GM18505 (cell line): ENCODE results near the gene TMEM151B.
"Not testable (repeated sequence)": the region's sequence is repeated elsewhere in the genome, so short reads cannot be mapped to it uniquely, and the experiment has no call there.

Experiments
- ATAC-seq: cut with Tn5 transposase; IDR thresholded peaks from one replicate; pipeline ENCODE4 v1.9.1; 2021; ENCODE audit not compliant: unreplicated experiment
- POLR2A ChIP-seq: IDR thresholded peaks from 4 replicates; pipeline ENCODE4 v1.6.1; 2011; ENCODE audit warnings: borderline replicate concordance; ENCODE audit not compliant: insufficient read depth, insufficient read length; ENCODE audit errors: extremely low read depth

Gene TMEM151B

GRCh38 chr6:44306710-44307109 lies 36.5 kb downstream of the TMEM151B start:
- TF ChIP-seq POLR2A, result no peak
- ATAC-seq, result no peak

DNA sequence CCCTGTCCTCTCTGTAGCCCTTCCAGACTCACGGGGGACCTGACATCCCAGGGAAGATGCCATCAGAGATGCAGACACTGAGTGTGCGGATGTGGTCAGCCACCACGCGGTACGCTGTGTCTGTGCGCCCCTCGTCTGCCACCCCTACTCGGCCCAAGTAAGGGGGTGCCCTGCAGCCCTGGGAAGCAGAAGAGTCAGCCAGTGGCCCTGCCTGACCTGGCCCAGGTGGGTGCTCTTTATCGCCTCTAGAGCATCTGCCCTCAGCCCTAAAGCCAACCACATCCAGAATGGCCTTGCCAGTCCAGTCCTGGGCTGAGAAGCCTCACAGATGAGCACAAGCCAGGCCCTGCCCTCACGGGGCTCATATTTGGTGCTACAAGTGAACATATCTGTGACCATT lies 37.0 kb downstream of the TMEM151B start:
- no peak for ATAC-seq

GRCh38 chr6:44309092-44309491 lies 38.8 kb downstream of the TMEM151B start:
- no peak for TF ChIP-seq POLR2A
- ATAC-seq, result no peak

More for the DNA sequence above, 37.0 kb downstream of the TMEM151B start:
- no peak for TF ChIP-seq POLR2A

DNA sequence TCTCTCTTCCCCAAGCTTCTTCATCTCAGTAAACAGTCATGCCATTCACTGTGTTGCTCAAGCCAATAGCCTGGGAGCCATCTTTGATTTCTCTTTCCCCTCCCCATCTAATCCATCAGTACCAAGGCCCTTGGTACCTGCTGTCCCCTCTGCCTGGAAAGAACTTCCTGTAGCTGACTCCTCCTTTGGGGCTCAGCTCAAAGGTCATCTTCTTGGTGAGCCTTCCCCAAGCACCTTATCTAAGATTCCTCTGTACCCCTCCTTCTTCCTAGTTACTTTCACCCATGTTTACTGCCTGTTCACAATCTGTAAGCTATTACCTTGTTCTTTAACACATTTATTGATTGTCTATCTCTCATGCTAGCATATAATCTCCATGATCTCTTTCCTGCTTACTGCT lies 39.4 kb downstream of the TMEM151B start:
- no peak for TF ChIP-seq POLR2A
- no peak for ATAC-seq

- TF ChIP-seq POLR2A, result no peak
Observed at GRCh38 chr6:44310241-44310640, 40.0 kb downstream of the TMEM151B start.

GRCh38 chr6:44311304-44311703 lies 41.1 kb downstream of the TMEM151B start:
- ATAC-seq, result no peak
- TF ChIP-seq POLR2A, result no peak

More at GRCh38 chr6:44310241-44310640, 40.0 kb downstream of the TMEM151B start:
- no peak for ATAC-seq

DNA sequence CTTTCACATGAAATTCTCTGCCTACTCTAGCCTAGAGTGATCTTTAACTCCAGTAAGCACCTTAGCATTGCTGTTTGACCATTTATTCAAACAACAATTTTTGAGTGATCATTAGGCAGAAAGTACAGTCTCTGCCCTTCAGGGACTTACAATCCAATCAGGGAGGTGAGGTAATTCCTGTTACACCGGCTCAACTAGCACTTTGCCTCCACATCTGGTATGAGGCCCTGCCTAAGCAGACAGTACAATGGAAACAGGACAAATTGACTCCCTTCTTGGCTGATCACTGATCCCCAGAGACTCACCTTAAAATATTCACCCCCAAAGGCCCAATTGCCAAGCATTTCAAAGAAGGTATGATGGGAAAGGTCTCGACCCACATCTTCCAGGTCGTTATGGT lies 41.5 kb downstream of the TMEM151B start:
- TF ChIP-seq POLR2A, result no peak
- no peak for ATAC-seq

DNA sequence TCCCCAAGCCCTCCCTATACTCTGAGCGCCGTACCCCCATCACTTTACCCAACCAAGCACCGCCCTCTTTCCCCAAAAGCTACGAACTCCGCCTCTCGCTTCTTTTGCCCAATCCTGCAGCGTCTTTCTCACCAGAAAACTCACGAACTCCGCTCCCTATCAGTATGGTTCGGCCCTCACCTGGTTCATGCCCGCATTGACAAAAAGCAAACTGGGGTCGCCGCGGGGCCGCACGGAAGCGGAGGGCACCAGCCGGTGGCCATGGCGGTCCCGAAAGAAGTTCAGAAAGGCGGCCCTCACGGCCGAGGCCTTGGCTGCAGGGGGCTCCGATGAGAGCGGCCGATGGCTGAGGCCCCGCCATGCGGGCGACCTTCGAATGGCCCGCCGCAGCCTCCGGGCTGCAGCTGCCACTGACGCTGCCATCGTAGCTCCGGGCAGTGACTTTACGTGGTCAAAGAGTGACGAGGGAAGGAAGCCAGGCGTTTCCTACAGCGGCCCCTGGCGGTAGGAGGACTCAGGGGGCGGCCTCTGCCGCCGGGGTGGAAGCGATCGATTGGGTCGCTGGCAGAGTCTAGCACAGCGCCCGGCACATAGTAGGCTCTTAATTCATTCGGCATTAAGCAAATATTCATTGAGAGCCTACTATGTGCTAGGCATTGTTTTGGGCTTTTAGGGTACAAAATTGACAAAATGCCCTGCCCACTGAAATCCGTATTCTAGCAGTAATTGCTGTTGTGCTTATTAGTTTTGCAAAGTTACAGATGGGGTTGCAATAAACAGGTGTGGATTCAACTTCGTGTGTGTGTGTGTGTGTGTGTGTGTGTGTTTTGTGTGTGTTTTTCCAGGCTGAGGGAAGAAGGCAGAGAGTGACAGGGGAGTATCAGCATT lies 42.9 kb downstream of the TMEM151B start, which contains the start of gene AARS2:
AARS2 (minus strand) TSS at position 447 of the 888 bp plus-strand sequence; CDS start at position 423, 24 bp downstream.
- TF ChIP-seq POLR2A, result peak; percentile 97
- ATAC-seq, result peak; percentile 77

DNA sequence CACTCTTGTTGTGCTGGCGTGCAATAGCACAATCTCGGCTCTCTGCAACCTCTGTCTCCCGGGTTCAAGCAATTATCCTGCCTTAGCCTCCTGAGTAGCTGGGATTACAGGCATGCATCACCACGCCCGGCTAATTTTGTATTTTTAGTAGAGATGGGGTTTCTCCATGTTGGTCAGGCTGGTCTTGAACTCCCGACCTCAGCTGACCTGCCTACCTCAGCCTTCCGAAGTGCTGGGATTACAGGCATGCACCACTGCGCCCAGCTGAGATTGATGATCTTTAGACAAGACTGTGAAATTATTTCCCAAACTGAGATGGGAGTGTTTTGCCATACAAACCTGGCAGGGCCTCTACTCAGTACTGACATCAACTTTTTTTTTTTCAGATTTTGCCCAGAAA lies 44.4 kb downstream of the TMEM151B start:
- ATAC-seq, result not testable (repeated sequence)

DNA sequence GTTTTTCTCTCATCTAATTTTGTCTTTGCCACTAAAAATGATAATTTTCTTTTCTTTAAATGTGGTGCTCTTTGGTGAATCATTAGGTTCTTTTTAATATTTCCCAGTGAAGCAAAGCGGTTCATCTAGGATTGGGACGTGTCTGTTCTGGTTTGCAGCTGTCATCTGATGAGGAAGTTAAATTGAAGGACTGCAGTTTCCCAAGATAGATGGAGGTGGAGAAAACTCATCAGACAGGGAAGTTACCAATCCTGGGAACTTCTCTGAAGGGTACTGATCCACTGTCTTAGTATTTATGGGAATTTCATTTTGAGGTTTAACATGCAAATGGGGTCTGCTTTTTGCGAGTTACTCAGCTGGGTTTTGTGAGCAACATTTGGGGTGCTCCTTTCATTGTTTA lies 45.3 kb downstream of the TMEM151B start:
- no peak for TF ChIP-seq POLR2A
- ATAC-seq, result no peak

GRCh38 chr6:44315951-44316350 lies 45.7 kb downstream of the TMEM151B start:
- no peak for ATAC-seq
- no peak for TF ChIP-seq POLR2A

DNA sequence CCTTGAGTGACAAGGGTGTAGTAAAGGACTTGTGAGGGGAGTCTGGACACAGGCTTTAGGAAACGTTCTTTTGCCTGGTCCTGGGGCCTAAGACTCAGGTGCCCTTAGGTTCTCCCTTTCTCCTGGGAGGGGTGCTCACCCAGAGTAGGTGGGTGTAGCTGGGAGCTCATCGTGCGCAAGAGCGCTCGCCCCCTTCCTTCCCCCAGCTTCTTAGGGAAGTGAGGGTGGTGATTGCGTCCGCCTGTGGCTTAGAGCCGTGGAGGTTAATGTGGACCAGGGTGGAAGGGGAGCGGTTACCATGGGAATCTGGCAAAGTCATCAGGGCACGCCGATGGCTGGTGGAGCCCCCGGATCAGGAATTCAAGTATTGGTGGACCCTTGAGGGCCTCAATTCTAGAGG lies 46.2 kb downstream of the TMEM151B start:
- no peak for ATAC-seq
- TF ChIP-seq POLR2A, result no peak

DNA sequence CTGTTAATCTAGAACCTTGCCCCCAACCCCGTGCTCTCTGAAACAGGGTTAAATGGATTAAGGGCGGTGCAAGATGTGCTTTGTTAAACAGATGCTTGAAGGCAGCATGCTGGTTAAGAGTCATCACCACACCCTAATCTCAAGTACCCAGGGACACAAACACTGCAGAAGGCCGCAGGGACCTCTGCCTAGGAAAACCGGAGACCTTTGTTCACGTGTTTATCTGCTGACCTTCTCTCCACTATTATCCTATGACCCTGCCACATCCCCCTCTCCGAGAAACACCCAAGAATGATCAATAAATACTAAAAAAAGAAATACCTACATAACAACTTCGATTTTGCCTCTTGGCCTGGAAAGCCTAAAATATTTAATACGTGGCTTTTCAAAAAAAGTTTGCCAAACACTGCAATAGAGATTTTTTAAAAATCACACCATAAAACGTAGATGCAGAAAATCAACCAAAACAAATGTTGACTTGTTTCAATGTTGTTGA lies 46.9 kb downstream of the TMEM151B start:
- not testable (repeated sequence) for ATAC-seq

- no peak for ATAC-seq
- no peak for TF ChIP-seq POLR2A
Observed at GRCh38 chr6:44321210-44321609, 51.0 kb downstream of the TMEM151B start.
